Stimulated activated CD8-positive, alpha-beta memory T cell treated with anti-CD3 and anti-CD28 coated beads, Interleukin-7, amount 100 ng/mL, for 24 hours (primary cell): Measurements from ENCODE around the gene PALD1.

Experiments
- DNase-seq: peaks from one replicate; pipeline ENCODE4 v3.0.0-alpha.2; 2020; ENCODE audit warnings: low read depth

The PALD1 gene

DNA sequence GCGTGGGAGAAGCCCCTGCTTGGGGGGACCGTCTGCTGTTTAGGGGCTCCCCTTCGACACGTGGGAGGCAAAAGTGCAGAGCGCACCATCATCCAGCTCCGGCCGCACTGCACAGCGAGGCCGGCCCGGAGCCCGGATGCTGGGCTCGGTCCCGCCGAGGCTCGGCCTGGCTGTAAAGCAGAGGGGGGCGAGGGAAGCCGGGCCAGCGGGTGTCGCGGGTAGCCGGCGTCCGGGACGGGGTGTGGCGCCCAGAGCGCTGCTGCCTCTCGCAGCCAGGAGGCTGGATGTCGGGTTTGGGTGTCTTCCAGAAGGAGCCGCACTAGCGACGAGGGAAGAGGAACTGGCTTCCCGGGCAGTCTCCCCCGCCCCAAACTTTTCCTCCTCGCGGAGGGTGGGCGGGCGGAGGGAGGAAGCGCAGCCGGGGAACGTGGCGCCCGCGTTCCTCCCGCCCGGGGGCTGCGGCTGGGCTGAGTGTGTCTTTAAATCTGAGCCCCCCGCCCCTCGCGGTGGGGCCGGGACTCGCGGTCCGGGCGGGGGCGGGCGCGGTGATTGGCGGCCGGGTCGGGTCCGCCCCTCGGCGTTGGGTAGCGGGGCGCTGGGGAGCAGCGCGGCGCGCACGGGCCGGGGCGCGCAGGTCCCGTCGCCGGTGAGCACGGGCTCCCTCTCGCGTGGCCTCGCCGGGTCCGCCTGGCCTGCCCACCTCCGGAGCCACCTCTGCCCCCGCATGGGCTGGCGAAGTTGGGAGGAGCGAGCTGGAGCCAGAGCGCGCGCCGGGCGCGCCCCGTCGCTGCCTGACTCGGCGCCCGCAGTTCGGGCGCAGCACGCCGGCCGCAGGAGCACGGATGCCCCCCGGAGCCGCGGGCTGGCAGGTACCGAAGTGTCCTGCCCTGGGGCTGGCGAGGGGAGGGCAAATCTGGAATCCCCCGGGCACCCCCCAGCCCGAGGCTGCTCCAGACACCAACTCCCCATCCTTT is at the start of gene PALD1:
Gene PALD1, plus strand, starts transcription at position 577 of the 974 bp plus-strand sequence. CDS start 47,185 bp downstream, outside the sequence.
- no peak for DNase-seq

- no peak for DNase-seq
Measured at GRCh38 chr10:70430493-70431445, 47.8 kb upstream of the PALD1 start.

DNA sequence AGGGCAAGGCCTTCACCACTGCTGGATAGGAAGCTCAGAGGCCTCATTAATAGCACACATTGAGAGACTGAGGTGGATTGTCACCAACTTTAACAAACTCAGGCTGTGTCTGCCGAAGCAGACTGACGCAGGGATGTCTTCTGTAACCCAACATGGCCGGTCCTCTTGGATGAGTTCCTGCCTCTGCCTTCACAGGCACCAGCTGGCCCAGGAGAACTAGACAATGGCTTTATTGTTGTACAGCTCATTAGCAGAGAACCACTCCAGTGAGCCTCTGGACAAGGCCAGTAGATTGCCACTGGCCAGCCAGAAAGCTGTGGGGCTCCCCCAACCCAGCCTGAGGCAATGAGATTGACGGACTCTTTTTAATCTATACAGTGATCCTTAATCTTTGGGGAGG is 46.5 kb upstream of the PALD1 start:
- DNase-seq = no peak

- no peak for DNase-seq
Measured at GRCh38 chr10:70432561-70433263, 45.9 kb upstream of the PALD1 start.

GRCh38 chr10:70433581-70434280 is 44.8 kb upstream of the PALD1 start:
- no peak for DNase-seq

DNA sequence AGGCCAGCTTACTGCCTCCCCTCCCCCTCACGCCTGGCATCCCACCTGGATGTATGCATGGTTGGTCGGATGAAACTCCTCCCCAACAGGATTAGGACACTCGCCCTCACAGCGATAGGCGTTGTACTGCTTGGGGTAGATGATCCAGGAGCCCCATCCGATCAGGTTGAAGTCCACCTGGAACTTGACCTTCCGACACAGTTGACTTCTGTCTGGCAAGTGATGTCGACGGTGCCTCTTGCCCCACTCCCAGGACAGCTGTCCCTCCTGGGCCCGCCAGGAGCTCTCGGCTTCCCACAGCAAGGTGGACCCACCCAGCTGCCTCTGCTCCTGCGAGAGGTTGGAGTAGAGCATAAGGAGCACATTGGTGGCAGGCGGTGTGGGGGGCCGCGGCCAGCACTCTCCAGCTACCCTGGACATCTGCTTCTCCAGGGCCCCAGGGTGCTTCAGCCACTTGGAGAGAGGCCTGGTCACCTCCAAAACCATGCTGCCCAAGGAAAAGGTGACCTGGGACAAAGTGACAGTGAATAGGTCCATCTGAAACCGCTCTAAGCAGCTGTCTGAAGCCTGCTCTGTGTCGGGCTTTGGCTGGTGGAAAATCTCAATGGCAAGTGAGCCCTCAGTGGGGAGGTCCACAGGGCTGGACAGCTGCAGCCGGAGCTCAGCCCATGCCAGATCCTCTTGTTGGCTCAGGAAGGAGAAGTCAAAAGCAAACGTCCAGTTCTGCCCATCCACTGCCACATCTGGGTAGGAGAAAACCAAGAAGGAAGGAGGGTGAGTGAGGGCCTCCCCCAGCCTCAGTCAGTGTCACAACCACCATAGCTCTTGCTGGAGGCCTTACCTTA is 43.1 kb upstream of the PALD1 start:
- no peak for DNase-seq

DNA sequence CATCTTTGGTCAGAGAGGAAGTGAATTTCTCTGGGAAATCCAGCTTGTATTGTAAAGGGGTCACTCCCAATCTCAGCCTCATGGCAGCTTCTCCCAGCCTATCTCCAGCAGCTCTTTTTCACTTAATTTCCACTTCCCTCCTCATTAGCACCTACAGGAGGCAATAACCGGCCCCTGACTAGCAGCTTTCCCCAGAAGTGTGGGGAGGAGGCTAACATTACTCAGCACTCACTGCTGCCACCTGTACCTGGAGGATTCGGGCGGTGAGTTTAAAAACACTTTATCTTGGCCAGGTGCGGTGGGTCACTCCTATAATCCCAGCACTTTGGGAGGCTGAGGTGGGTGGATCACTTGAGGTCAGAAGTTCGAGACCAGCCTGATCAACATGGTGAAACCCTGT is 40.8 kb upstream of the PALD1 start:
- DNase-seq = no peak

- DNase-seq = no peak
Measured at GRCh38 chr10:70440296-70441160, 38.0 kb upstream of the PALD1 start.

GRCh38 chr10:70441161-70441894 is 37.2 kb upstream of the PALD1 start, which contains the start of gene NODAL:
NODAL (minus strand) TSS chr10:70441681; CDS start chr10:70441667, 14 bp downstream.
- no peak for DNase-seq

GRCh38 chr10:70441895-70442309 is 36.7 kb upstream of the PALD1 start:
- no peak for DNase-seq

- no peak for DNase-seq
Measured at GRCh38 chr10:70442332-70442988, 36.1 kb upstream of the PALD1 start.

DNA sequence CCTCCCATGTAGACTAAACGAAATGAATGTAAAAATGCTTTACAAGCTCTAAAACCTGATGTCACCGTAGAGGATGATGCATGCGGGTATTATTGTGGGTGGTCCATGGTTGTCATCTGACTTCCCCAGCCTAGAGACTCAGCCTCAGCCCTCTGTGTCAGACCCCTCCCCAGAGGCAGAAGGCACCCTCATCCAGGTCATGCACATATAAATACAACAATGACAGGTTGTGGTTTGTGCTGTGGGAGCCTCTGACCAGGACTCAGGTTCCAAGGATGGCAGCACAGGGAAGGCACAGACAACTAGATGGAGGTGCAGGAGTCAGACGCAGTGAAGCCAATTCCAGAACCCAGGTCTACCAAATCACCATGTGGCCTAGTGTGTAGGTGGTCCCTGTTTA is 33.8 kb upstream of the PALD1 start:
- no peak for DNase-seq

- DNase-seq = no peak
Measured at GRCh38 chr10:70445718-70446657, 32.6 kb upstream of the PALD1 start.

GRCh38 chr10:70448236-70448635 is 30.3 kb upstream of the PALD1 start:
- DNase-seq = no peak

DNA sequence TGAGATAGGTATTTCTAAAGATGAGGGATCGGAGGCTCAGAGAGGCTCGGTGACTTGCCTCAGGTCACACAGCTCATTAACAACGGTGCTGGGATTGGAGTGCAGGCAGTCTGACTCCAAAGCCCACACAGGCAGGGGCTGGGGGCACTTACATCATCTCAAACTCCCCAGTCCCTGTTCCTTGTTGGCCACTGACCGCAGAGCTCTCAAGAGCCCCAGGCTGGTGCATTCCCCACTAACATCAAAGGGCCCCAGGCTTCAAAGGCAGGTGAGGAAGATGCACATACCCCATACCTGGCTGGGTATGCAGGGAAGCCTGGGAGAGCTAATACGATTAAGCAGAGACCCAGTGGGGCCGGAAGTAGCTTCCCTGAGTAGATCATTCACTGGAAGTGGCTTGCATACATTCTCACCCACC is 23.3 kb upstream of the PALD1 start:
- DNase-seq = no peak

- no peak for DNase-seq
Measured at GRCh38 chr10:70456164-70456563, 22.4 kb upstream of the PALD1 start.
